Aorta (tissue), 5 donors: ENCODE data around the gene MTG1. TPM values are rescaled to one million over a fixed set of nuclear protein-coding genes. Genes with fewer than 3 reads are reported as not detected.

Experiments used
- ATAC-seq: fragments of 200-7000 bp; cut with Tn5 transposase; one replicate; pipeline ENCODE4 v1.9.1; 2022; ENCODE audit warnings: moderate library complexity; ENCODE audit not compliant: low FRiP score
- DNase-seq, 2 donors: peaks; one replicate each; pipeline ENCODE4 v3.0.0-alpha.2; 2020
- H3K27ac ChIP-seq, 2 donors: one replicate each; pipeline ENCODE4 v1.5.1; 2013; ENCODE audit warnings: low read length in 2 of 2, mild to moderate bottlenecking in 2 of 2, moderate library complexity in 2 of 2, control low read depth in 1 of 2, inconsistent platforms in 1 of 2, low read depth in 1 of 2
- H3K27me3 ChIP-seq, 2 donors: one replicate each; pipeline ENCODE4 v1.6.1; 2013; ENCODE audit warnings: control low read depth in 1 of 2, low read length in 1 of 2, mild to moderate bottlenecking in 1 of 2, moderate library complexity in 1 of 2; ENCODE audit not compliant: insufficient read depth in 2 of 2, control insufficient read depth in 1 of 2
- H3K36me3 ChIP-seq, 2 donors: one replicate each; pipeline ENCODE4 v1.6.1; 2013; ENCODE audit warnings: control low read depth in 1 of 2, low read length in 1 of 2, mild to moderate bottlenecking in 1 of 2; ENCODE audit not compliant: insufficient read depth in 2 of 2, control insufficient read depth in 1 of 2
- H3K4me1 ChIP-seq, 2 donors: one replicate each; pipeline ENCODE4 v1.6.1; 2013; ENCODE audit warnings: low read length in 2 of 2, control low read depth in 1 of 2, mild to moderate bottlenecking in 1 of 2, moderate library complexity in 1 of 2; ENCODE audit not compliant: insufficient read depth in 2 of 2, control insufficient read depth in 1 of 2
- H3K4me3 ChIP-seq, 2 donors: one replicate each; pipeline ENCODE4 v1.5.1; 2013; ENCODE audit warnings: low read length in 2 of 2, control low read depth in 1 of 2, mild to moderate bottlenecking in 1 of 2
- H3K9me3 ChIP-seq: one replicate; pipeline ENCODE4 v1.6.1; 2013; ENCODE audit warnings: mild to moderate bottlenecking, low read length; ENCODE audit not compliant: control insufficient read depth
- WGBS, 2 donors: extraction: QIAGEN DNeasy Blood & Tissue Kit; methylation state at CpG; one replicate each; pipeline ENCODE4 v1.1.7; 2013; 5-methylcytosine and 5-hydroxymethylcytosine counted together
- intact Hi-C, 2 donors: fragments of 100-400 bp; cut with DNase I; formaldehyde crosslinking; loops; one replicate each; pipeline versions ENCODE4 v1.14.2 to v1.15.0; 2022
- polyA plus RNA-seq, 2 donors: library from polyadenylated mRNA; stranded (reverse); fragments of 200-250 nt; gene quantifications; one replicate each; pipeline ENCODE4 v1.2.3, GENCODE V29; 2013
- total RNA-seq, 2 donors: library from RNA; stranded (reverse); fragmentation: NEBNext Ultra II Directional; extraction: Animal tissue kit (Norgen Biotek cat#: 25700); gene quantifications; one replicate each; pipeline ENCODE4 v1.2.1, GENCODE V29; 2021
- donor health status: healthy with polysubstance abuse.
- donor health status: Bipolar disorder and iron deficiency.
- donor health status: DM: no; HTN: no; CAD: no.
- donor health status: DM: no; HTN: no; CAD: no.
- donor health status: DM: yes; HTN: yes; CAD: no.

MTG1 gene
- total and polyA plus RNA-seq, 4 donors: 13.1 to 39.3 (median 31.0) TPM

- no peaks in the 10 kb centered on the region for H3K36me3 ChIP-seq
- H3K27ac ChIP-seq: no peak within 1 kb of the TSS
- intact Hi-C loops: no loop called here
- no peaks in the 10 kb centered on the region for H3K4me1 ChIP-seq
- H3K4me3 ChIP-seq: peak within 1 kb of the TSS; percentile 51 to 56
- WGBS, 2 donors: 2 to 4% methylated on average over 52 to 83 of the region's 83 CpGs
- no peaks in the 10 kb centered on the region for H3K9me3 ChIP-seq
- H3K27me3 ChIP-seq: no peaks in the 10 kb centered on the region
- ATAC-seq (peak; percentile 72), DNase-seq (peak; percentile 77 to 84)
Observed at GRCh38 chr10:133357285-133358161, 36.4 kb upstream of the MTG1 start, which contains the start of gene FUOM. Gene FUOM, minus strand, starts transcription at chr10:133358019. Its CDS starts 12 bp downstream, at chr10:133358007.

GRCh38 chr10:133358162-133358924 lies 35.6 kb upstream of the MTG1 start:
- intact Hi-C loops: no loop called here
- DNase-seq (peak in 1 of 2 donors; percentile 80), ATAC-seq (no peak)
- WGBS, 2 donors: 83 to 86% methylated on average over 36 to 41 of the region's 41 CpGs
- no peak overlapping the region for H3K27ac ChIP-seq
- H3K9me3 ChIP-seq: no peaks in the 10 kb centered on the region
- no peaks in the 10 kb centered on the region for H3K36me3 ChIP-seq
- H3K4me1 ChIP-seq: no peaks in the 10 kb centered on the region
- H3K27me3 ChIP-seq: no peaks in the 10 kb centered on the region
- no peak overlapping the region for H3K4me3 ChIP-seq

GRCh38 chr10:133358925-133359310 lies 35.0 kb upstream of the MTG1 start:
- Histone ChIP-seq H3K9me3 (no peaks in the 10 kb centered on the region), H3K27me3 (no peaks in the 10 kb centered on the region), H3K4me1 (no peaks in the 10 kb centered on the region), H3K36me3 (no peaks in the 10 kb centered on the region), H3K4me3 (no peak overlapping the region), H3K27ac (no peak overlapping the region)
- intact Hi-C loops: no loop called here
- ATAC-seq (no peak), DNase-seq (no peak)
- 86 to 87% methylated on average over 11 of the region's 11 CpGs for WGBS, 2 donors

- Histone ChIP-seq H3K27ac (no peak overlapping the region), H3K9me3 (no peaks in the 10 kb centered on the region), H3K36me3 (no peaks in the 10 kb centered on the region), H3K4me3 (no peak overlapping the region), H3K4me1 (no peaks in the 10 kb centered on the region), H3K27me3 (no peaks in the 10 kb centered on the region)
- intact Hi-C loops: no loop called here
- ATAC-seq (no peak), DNase-seq (no peak)
- WGBS, 2 donors: 56 to 65% methylated on average over 6 of the region's 6 CpGs
Observed at GRCh38 chr10:133359554-133359971, 34.4 kb upstream of the MTG1 start.

GRCh38 chr10:133359972-133360610 lies 33.9 kb upstream of the MTG1 start:
- no peak overlapping the region for H3K27ac ChIP-seq
- no peaks in the 10 kb centered on the region for H3K9me3 ChIP-seq
- 77 to 83% methylated on average over 17 of the region's 17 CpGs for WGBS, 2 donors
- H3K27me3 ChIP-seq: no peaks in the 10 kb centered on the region
- H3K4me3 ChIP-seq: no peak overlapping the region
- DNase-seq: no peak
- intact Hi-C loops: no loop called here
- no peaks in the 10 kb centered on the region for H3K36me3 ChIP-seq
- ATAC-seq: no peak
- H3K4me1 ChIP-seq: no peaks in the 10 kb centered on the region

GRCh38 chr10:133361227-133361626 lies 32.7 kb upstream of the MTG1 start:
- Histone ChIP-seq H3K27me3 (no peaks in the 10 kb centered on the region), H3K4me3 (no peak overlapping the region), H3K4me1 (no peaks in the 10 kb centered on the region), H3K36me3 (peaks cover 0 to 7% of the 10 kb centered on the region in 2 donors), H3K27ac (no peak overlapping the region), H3K9me3 (no peaks in the 10 kb centered on the region)
- WGBS, 2 donors: 93 to 96% methylated on average over 5 of the region's 5 CpGs
- no peak for ATAC-seq
- intact Hi-C loops: no loop called here
- DNase-seq: no peak

- ATAC-seq: no peak
- Histone ChIP-seq H3K36me3 (peaks cover 3 to 7% of the 10 kb centered on the region in 2 donors), H3K27ac (no peak overlapping the region), H3K27me3 (no peaks in the 10 kb centered on the region), H3K4me1 (no peaks in the 10 kb centered on the region), H3K4me3 (no peak overlapping the region), H3K9me3 (no peaks in the 10 kb centered on the region)
- intact Hi-C loops: no loop called here
- WGBS, 2 donors: 80 to 81% methylated on average over 18 of the region's 18 CpGs
- DNase-seq: no peak
Observed at GRCh38 chr10:133361773-133362441, 32.0 kb upstream of the MTG1 start.

GRCh38 chr10:133362846-133363245 lies 31.1 kb upstream of the MTG1 start:
- no peak overlapping the region for H3K4me3 ChIP-seq
- WGBS, 2 donors: 89 to 91% methylated on average over 13 of the region's 13 CpGs
- no peak for ATAC-seq
- H3K27ac ChIP-seq: no peak overlapping the region
- no peak for DNase-seq
- H3K36me3 ChIP-seq: peaks cover 3 to 7% of the 10 kb centered on the region in 2 donors
- H3K9me3 ChIP-seq: no peaks in the 10 kb centered on the region
- H3K4me1 ChIP-seq: no peaks in the 10 kb centered on the region
- intact Hi-C loops: no loop called here
- no peaks in the 10 kb centered on the region for H3K27me3 ChIP-seq
